GM23338 (cell line): ENCODE results near the gene SERGEF. TPM values are rescaled to one million over a fixed set of nuclear protein-coding genes. Genes with fewer than 3 reads are reported as not detected.

Experiments used
- ATAC-seq: fragments of 200-7000 bp; cut with Tn5 transposase; 3 replicates; pipeline ENCODE4 v1.9.1; 2020
- DNase-seq: peaks from one replicate; pipeline ENCODE4 v3.0.0-alpha.2; 2015; ENCODE audit warnings: low spot score
- H2AFZ ChIP-seq: fragments of 200-600 bp; sonication (generic); 2 replicates; pipeline ENCODE4 v1.8.0; 2016; ENCODE audit warnings: antibody characterized with exemption, mild to moderate bottlenecking, moderate library complexity
- H3F3A ChIP-seq: fragments of 200-600 bp; sonication (generic); replicated peaks from 2 replicates; pipeline ENCODE4 v1.8.0; 2017; ENCODE audit warnings: antibody characterized with exemption, mixed run types, low read depth
- H3K27ac ChIP-seq: fragments of 200-600 bp; sonication (generic); 2 replicates; pipeline ENCODE4 v1.6.1; 2016; ENCODE audit warnings: low read depth
- H3K27me3 ChIP-seq: fragments of 200-600 bp; sonication (generic); 2 replicates; pipeline ENCODE4 v1.8.0; 2016; ENCODE audit warnings: mild to moderate bottlenecking, mixed run types, moderate library complexity; ENCODE audit not compliant: insufficient read depth
- H3K36me3 ChIP-seq: fragments of 200-600 bp; sonication (generic); 2 replicates; pipeline ENCODE4 v1.8.0; 2016; ENCODE audit warnings: mild to moderate bottlenecking; ENCODE audit not compliant: insufficient read depth
- H3K4me1 ChIP-seq: fragments of 200-600 bp; sonication (generic); 2 replicates; pipeline ENCODE4 v1.8.0; 2016; ENCODE audit warnings: mild to moderate bottlenecking, moderate library complexity; ENCODE audit not compliant: insufficient read depth
- H3K4me2 ChIP-seq: fragments of 200-600 bp; sonication (generic); 2 replicates; pipeline ENCODE4 v1.7.1; 2017; ENCODE audit warnings: mixed run types
- H3K4me3 ChIP-seq: fragments of 200-600 bp; sonication (generic); 2 replicates; pipeline ENCODE4 v1.6.1; 2016; ENCODE audit warnings: mixed run types
- H3K79me2 ChIP-seq: fragments of 200-600 bp; sonication (generic); replicated peaks from 2 replicates; pipeline ENCODE4 v1.8.0; 2017; ENCODE audit warnings: mild to moderate bottlenecking; ENCODE audit not compliant: insufficient read depth
- H3K9me2 ChIP-seq: fragments of 200-600 bp; sonication (generic); 2 replicates; pipeline ENCODE4 v1.8.0; 2017; ENCODE audit not compliant: insufficient read depth
- H4K20me1 ChIP-seq: fragments of 200-600 bp; sonication (generic); replicated peaks from 2 replicates; pipeline ENCODE4 v1.8.0; 2017; ENCODE audit warnings: mild to moderate bottlenecking; ENCODE audit not compliant: insufficient read depth
- H3K27ac Mint-ChIP-seq: 2 replicates; pipeline ENCODE4 v1.8.0; 2020; ENCODE audit warnings: inconsistent platforms, mild to moderate bottlenecking, moderate library complexity, mixed read lengths
- H3K27me3 Mint-ChIP-seq: 3 replicates; pipeline ENCODE4 v1.8.0; 2022; ENCODE audit warnings: low read depth, mild to moderate bottlenecking, moderate library complexity, mixed read lengths, inconsistent platforms; ENCODE audit not compliant: insufficient read depth, poor library complexity
- H3K36me3 Mint-ChIP-seq: 3 replicates; pipeline ENCODE4 v1.8.0; 2021; ENCODE audit warnings: low read depth, mild to moderate bottlenecking, inconsistent platforms, moderate library complexity, mixed read lengths
- H3K4me1 Mint-ChIP-seq: 3 replicates; pipeline ENCODE4 v1.8.0; 2020; ENCODE audit warnings: mild to moderate bottlenecking, inconsistent platforms, mixed read lengths
- H3K4me3 Mint-ChIP-seq: 3 replicates; pipeline ENCODE4 v1.8.0; 2021; ENCODE audit warnings: moderate library complexity, mild to moderate bottlenecking, inconsistent platforms, mixed read lengths
- H3K9me3 Mint-ChIP-seq: 3 replicates; pipeline ENCODE4 v1.8.0; 2020; ENCODE audit warnings: moderate library complexity, mild to moderate bottlenecking, inconsistent platforms, mixed read lengths
- EZH2 ChIP-seq: fragments of 200-600 bp; sonication (generic); IDR thresholded peaks from one replicate; pipeline ENCODE4 v1.8.0; 2017; ENCODE audit warnings: antibody characterized with exemption, mild to moderate bottlenecking, low read depth; ENCODE audit not compliant: unreplicated experiment
- EZH2phosphoT487 ChIP-seq: fragments of 200-600 bp; sonication (generic); IDR thresholded peaks from one replicate; pipeline ENCODE4 v1.8.1; 2018; ENCODE audit warnings: antibody characterized with exemption; ENCODE audit not compliant: unreplicated experiment
- JUNB ChIP-seq: IDR thresholded peaks from one replicate; pipeline ENCODE4 v1.6.1; 2016; ENCODE audit warnings: antibody characterized with exemption; ENCODE audit not compliant: unreplicated experiment
- NANOG ChIP-seq: IDR thresholded peaks from 2 replicates; pipeline ENCODE4 v1.6.1; 2016; ENCODE audit warnings: antibody characterized with exemption, borderline replicate concordance
- POLR2AphosphoS5 ChIP-seq: IDR thresholded peaks from 2 replicates; pipeline ENCODE4 v1.6.1; 2016; ENCODE audit warnings: antibody characterized with exemption, low read depth
- ZNF331 ChIP-seq: fragments of 250-450 bp; sonication (Bioruptor Pico); IDR thresholded peaks from 2 replicates; pipeline ENCODE4 v1.5.0; 2020; ENCODE audit warnings: low read depth, mild to moderate bottlenecking, moderate library complexity
- polyA plus RNA-seq: library from polyadenylated mRNA; unstranded; fragments of >200 nt; fragmentation: Nextera tagmentation; extraction: Ambion mirVana; gene quantifications from 2 replicates; pipeline ENCODE4 v1.2.1, GENCODE V29; 2016
- total RNA-seq: library from RNA; depleted of rRNA; stranded (reverse); fragments of >200 nt; shearing (Covaris generic); gene quantifications from 2 replicates; pipeline ENCODE4 v1.2.3, GENCODE V29; 2014
- TF ChIP-seq, protein P1 (sequence below): IDR thresholded peaks from one replicate; pipeline ENCODE4 v1.6.1; 2018; ENCODE audit warnings: antibody characterized with exemption; ENCODE audit not compliant: unreplicated experiment
- TF ChIP-seq, protein P2 (sequence below): IDR thresholded peaks from 2 replicates; pipeline ENCODE4 v1.6.1; 2016; ENCODE audit warnings: antibody characterized with exemption
- TF ChIP-seq, protein P3 (sequence below), 2 experiments: fragments of 200-600 bp in 1 of 2; sonication (generic) in 1 of 2; conservative IDR thresholded peaks; 2 replicates each; pipeline versions ENCODE4 v1.5.1 to v1.6.1; 2016 to 2017; ENCODE audit warnings: antibody characterized with exemption in 2 of 2, low read depth in 2 of 2, mild to moderate bottlenecking in 2 of 2, moderate library complexity in 1 of 2

Gene SERGEF
- total and polyA plus RNA-seq, 2 experiments from 2014 or later, result 24.2 to 27.9 TPM

DNA sequence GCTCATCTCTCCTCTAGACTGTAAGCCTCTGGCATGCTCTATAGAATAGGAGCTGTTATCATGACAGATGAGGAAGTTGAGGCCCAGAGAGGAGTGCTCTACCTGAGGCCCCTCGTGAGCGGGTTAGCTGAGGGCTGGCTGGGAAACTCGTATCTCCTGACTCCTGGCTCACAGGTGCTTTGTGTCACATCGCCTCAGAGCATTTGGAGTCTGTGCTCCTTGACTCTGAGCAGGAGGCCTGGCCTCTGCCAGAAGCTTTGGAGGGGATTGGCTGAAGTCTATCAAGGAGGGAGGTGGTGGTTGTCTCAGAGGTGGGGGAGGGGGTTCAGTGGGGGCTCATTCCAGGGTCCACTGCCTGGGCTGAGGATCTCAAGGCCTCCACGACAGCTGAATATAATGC is 270.8 kb downstream of the SERGEF start:
- peaks cover 15% of the 10 kb centered on the region for H3K4me1 ChIP-seq
- no peaks in the 10 kb centered on the region; the same call in 1 of the 2 replicates for H3K36me3 ChIP-seq
- no peak overlapping the region for H3K4me2 ChIP-seq
- no peak overlapping the region for H3K27ac Mint-ChIP-seq
- H3K36me3 Mint-ChIP-seq, result no peaks in the 10 kb centered on the region
- H3K27me3 Mint-ChIP-seq, result peaks cover 28% of the 10 kb centered on the region
- H3K9me2 ChIP-seq, result no peaks in the 10 kb centered on the region
- H3K27me3 ChIP-seq, result peaks cover 28% of the 10 kb centered on the region
- no peak for TF ChIP-seq JUNB
- TF ChIP-seq EZH2, result no peak
- no peak for TF ChIP-seq ZNF331 (CRISPR knock-in tag)
- TF ChIP-seq EZH2phosphoT487, result no peak
- H3K9me3 Mint-ChIP-seq, result no peaks in the 10 kb centered on the region
- no peak for ATAC-seq
- no peak for DNase-seq
- no peak overlapping the region for H3K27ac ChIP-seq
- H3K4me3 ChIP-seq, result no peak overlapping the region
- no peaks in the 10 kb centered on the region for H3K79me2 ChIP-seq
- H3K4me1 Mint-ChIP-seq, result peaks cover 7% of the 10 kb centered on the region; the same call in 2 of the 3 replicates
- no peak overlapping the region for H2AFZ ChIP-seq
- H3K4me3 Mint-ChIP-seq, result no peak overlapping the region
- H3F3A ChIP-seq, result no peaks in the 10 kb centered on the region
- H4K20me1 ChIP-seq, result 0 out of 2 replicates have a peak, but pooled peaks cover under 1% of the 10 kb centered on the region

DNA sequence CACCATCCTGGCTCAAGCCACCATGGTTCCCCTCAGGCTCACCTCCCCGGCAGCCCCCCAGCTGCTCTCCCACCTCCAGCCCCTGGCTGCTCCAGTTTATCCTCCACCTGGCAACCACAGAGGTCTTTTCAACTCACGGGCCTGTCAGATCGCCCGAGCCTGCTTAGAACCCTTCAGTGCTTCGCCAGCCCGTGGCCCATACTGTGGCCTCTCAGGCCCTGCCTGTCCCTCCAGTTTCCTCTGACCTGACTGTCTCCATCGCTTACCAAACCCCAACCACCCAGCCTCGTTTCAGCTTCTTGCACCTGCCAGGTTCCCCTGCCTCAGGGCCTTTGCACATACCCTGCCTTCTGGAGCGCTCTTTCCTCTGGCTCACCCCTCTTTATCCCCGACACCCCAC is 271.4 kb downstream of the SERGEF start:
- Mint-ChIP-seq H3K9me3 (peaks cover 3% of the 10 kb centered on the region; the same call in 2 of the 3 replicates), H3K36me3 (no peaks in the 10 kb centered on the region; the same call in 2 of the 3 replicates), H3K27ac (no peak overlapping the region), H3K27me3 (peaks cover 33% of the 10 kb centered on the region), H3K4me3 (no peak overlapping the region), H3K4me1 (peaks cover 10% of the 10 kb centered on the region)
- Histone ChIP-seq H2AFZ (no peak overlapping the region), H3K4me2 (no peak overlapping the region), H3K4me3 (no peak overlapping the region), H3K4me1 (peaks cover 15% of the 10 kb centered on the region), H4K20me1 (peaks cover 6% of the 10 kb centered on the region; the same call in 1 of the 2 replicates), H3K27ac (no peak overlapping the region), H3K36me3 (no peaks in the 10 kb centered on the region; the same call in 1 of the 2 replicates), H3K79me2 (no peaks in the 10 kb centered on the region), H3K27me3 (peaks cover 34% of the 10 kb centered on the region), H3F3A (no peaks in the 10 kb centered on the region), H3K9me2 (no peaks in the 10 kb centered on the region)
- DNase-seq (no peak), ATAC-seq (no peak)
- TF ChIP-seq JUNB (no peak), EZH2phosphoT487 (no peak), NANOG (no peak), ZNF331 (CRISPR knock-in tag) (no peak), POLR2AphosphoS5 (no peak)
- TF ChIP-seq, protein P1, sequence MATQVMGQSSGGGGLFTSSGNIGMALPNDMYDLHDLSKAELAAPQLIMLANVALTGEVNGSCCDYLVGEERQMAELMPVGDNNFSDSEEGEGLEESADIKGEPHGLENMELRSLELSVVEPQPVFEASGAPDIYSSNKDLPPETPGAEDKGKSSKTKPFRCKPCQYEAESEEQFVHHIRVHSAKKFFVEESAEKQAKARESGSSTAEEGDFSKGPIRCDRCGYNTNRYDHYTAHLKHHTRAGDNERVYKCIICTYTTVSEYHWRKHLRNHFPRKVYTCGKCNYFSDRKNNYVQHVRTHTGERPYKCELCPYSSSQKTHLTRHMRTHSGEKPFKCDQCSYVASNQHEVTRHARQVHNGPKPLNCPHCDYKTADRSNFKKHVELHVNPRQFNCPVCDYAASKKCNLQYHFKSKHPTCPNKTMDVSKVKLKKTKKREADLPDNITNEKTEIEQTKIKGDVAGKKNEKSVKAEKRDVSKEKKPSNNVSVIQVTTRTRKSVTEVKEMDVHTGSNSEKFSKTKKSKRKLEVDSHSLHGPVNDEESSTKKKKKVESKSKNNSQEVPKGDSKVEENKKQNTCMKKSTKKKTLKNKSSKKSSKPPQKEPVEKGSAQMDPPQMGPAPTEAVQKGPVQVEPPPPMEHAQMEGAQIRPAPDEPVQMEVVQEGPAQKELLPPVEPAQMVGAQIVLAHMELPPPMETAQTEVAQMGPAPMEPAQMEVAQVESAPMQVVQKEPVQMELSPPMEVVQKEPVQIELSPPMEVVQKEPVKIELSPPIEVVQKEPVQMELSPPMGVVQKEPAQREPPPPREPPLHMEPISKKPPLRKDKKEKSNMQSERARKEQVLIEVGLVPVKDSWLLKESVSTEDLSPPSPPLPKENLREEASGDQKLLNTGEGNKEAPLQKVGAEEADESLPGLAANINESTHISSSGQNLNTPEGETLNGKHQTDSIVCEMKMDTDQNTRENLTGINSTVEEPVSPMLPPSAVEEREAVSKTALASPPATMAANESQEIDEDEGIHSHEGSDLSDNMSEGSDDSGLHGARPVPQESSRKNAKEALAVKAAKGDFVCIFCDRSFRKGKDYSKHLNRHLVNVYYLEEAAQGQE, result no peak
- TF ChIP-seq, protein P2, sequence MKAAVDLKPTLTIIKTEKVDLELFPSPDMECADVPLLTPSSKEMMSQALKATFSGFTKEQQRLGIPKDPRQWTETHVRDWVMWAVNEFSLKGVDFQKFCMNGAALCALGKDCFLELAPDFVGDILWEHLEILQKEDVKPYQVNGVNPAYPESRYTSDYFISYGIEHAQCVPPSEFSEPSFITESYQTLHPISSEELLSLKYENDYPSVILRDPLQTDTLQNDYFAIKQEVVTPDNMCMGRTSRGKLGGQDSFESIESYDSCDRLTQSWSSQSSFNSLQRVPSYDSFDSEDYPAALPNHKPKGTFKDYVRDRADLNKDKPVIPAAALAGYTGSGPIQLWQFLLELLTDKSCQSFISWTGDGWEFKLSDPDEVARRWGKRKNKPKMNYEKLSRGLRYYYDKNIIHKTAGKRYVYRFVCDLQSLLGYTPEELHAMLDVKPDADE, result no peak
- TF ChIP-seq, protein P3, sequence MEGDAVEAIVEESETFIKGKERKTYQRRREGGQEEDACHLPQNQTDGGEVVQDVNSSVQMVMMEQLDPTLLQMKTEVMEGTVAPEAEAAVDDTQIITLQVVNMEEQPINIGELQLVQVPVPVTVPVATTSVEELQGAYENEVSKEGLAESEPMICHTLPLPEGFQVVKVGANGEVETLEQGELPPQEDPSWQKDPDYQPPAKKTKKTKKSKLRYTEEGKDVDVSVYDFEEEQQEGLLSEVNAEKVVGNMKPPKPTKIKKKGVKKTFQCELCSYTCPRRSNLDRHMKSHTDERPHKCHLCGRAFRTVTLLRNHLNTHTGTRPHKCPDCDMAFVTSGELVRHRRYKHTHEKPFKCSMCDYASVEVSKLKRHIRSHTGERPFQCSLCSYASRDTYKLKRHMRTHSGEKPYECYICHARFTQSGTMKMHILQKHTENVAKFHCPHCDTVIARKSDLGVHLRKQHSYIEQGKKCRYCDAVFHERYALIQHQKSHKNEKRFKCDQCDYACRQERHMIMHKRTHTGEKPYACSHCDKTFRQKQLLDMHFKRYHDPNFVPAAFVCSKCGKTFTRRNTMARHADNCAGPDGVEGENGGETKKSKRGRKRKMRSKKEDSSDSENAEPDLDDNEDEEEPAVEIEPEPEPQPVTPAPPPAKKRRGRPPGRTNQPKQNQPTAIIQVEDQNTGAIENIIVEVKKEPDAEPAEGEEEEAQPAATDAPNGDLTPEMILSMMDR (conservative IDR thresholded peaks at IDR 0.05; ENCODE audit: low read depth in 2 of 2), result no peak
